Caco-2 (cell line): ENCODE measurements around the gene ID1. TPM values are rescaled to one million over a fixed set of nuclear protein-coding genes. Genes with fewer than 3 reads are reported as not detected.
A peak's percentile ranks its signal among the peaks of the same experiment; 100 is the strongest.

Experiments
- BruUV-seq: library from RNA; stranded (reverse); fragments of 400-500 nt; replicated peaks from 2 replicates; lab custom pipeline; 2021; lab: Mats Ljungman, UMichigan
- CTCF ChIA-PET: fragments of 300-600 bp; sonication (Branson Sonifier 250); formaldehyde crosslinking; loops from one replicate; lab custom pipeline; 2022; ENCODE audit warnings: antibody characterized with exemption; lab: Charles Lee
- POLR2A ChIA-PET: fragments of 300-600 bp; sonication (Branson Sonifier 250); formaldehyde crosslinking; loops from one replicate; lab custom pipeline; 2022; ENCODE audit warnings: antibody characterized with exemption; lab: Charles Lee
- DNase-seq, 2 experiments: peaks; one replicate each; pipeline versions ENCODE4 v3.0.0 to v3.0.0-alpha.2; 2020 to 2022
- H3K27me3 ChIP-seq: replicated peaks from 2 replicates; pipeline ENCODE4 v1.6.0; 2011; ENCODE audit warnings: low read length; ENCODE audit not compliant: control insufficient read depth, insufficient read depth
- H3K36me3 ChIP-seq: 2 replicates; pipeline ENCODE4 v1.5.1; 2011; ENCODE audit warnings: low read length; ENCODE audit not compliant: control insufficient read depth, insufficient read depth
- H3K4me1 ChIP-seq: fragments of 250-450 bp; sonication (Bioruptor Pico); 2 replicates; pipeline ENCODE4 v1.5.1; 2020; ENCODE audit warnings: mild to moderate bottlenecking
- H3K4me3 ChIP-seq: 2 replicates; pipeline ENCODE4 v1.5.1; 2011; ENCODE audit warnings: low read depth, mild to moderate bottlenecking, control low read depth, low read length
- H3K9me3 ChIP-seq: fragments of 250-450 bp; sonication (Bioruptor Pico); 2 replicates; pipeline ENCODE4 v1.5.1; 2020; ENCODE audit warnings: mild to moderate bottlenecking, moderate library complexity
- H3K27ac Mint-ChIP-seq: one replicate; pipeline ENCODE4 v1.8.0; 2022; ENCODE audit warnings: mixed read lengths; ENCODE audit not compliant: unreplicated experiment
- H3K27me3 Mint-ChIP-seq: one replicate; pipeline ENCODE4 v1.8.0; 2022; ENCODE audit warnings: mixed read lengths; ENCODE audit not compliant: insufficient read depth, unreplicated experiment
- H3K36me3 Mint-ChIP-seq: one replicate; pipeline ENCODE4 v1.8.0; 2022; ENCODE audit warnings: mild to moderate bottlenecking, mixed read lengths; ENCODE audit not compliant: insufficient read depth, unreplicated experiment
- H3K4me1 Mint-ChIP-seq: one replicate; pipeline ENCODE4 v1.8.0; 2022; ENCODE audit warnings: low read depth, mixed read lengths; ENCODE audit not compliant: unreplicated experiment
- H3K4me3 Mint-ChIP-seq: one replicate; pipeline ENCODE4 v1.8.0; 2022; ENCODE audit warnings: mild to moderate bottlenecking, moderate library complexity, mixed read lengths; ENCODE audit not compliant: unreplicated experiment
- H3K9me3 Mint-ChIP-seq: one replicate; pipeline ENCODE4 v1.8.0; 2022; ENCODE audit warnings: mixed read lengths; ENCODE audit not compliant: unreplicated experiment
- intact Hi-C: fragments of 100-400 bp; cut with micrococcal nuclease; formaldehyde crosslinking; loops from one replicate; pipeline ENCODE4 v1.10.0; 2022; ENCODE audit not compliant: unreplicated experiment
- total RNA-seq: library from RNA; stranded (reverse); gene quantifications from 2 replicates; pipeline ENCODE4 v1.2.3, GENCODE V29; 2022
- TF ChIP-seq, protein P1 (sequence below), 2 experiments: fragments of 200-600 bp in 1 of 2; IDR thresholded peaks; 1 replicate in 1 of 2; 2 replicates in 1 of 2; pipeline versions ENCODE4 v1.5.1 to v1.8.0; 2011 to 2022; ENCODE audit warnings: antibody characterized with exemption in 1 of 2, control low read depth in 1 of 2, inconsistent platforms in 1 of 2, low read depth in 1 of 2, low read length in 1 of 2, mild to moderate bottlenecking in 1 of 2, moderate library complexity in 1 of 2; ENCODE audit not compliant: insufficient read depth in 1 of 2, severe bottlenecking in 1 of 2, unreplicated experiment in 1 of 2

ID1 gene
- total RNA-seq, 1 experiment from 2014 or later = 163 TPM

- no TSS peak for BruUV-seq
- TF ChIP-seq, protein P1, sequence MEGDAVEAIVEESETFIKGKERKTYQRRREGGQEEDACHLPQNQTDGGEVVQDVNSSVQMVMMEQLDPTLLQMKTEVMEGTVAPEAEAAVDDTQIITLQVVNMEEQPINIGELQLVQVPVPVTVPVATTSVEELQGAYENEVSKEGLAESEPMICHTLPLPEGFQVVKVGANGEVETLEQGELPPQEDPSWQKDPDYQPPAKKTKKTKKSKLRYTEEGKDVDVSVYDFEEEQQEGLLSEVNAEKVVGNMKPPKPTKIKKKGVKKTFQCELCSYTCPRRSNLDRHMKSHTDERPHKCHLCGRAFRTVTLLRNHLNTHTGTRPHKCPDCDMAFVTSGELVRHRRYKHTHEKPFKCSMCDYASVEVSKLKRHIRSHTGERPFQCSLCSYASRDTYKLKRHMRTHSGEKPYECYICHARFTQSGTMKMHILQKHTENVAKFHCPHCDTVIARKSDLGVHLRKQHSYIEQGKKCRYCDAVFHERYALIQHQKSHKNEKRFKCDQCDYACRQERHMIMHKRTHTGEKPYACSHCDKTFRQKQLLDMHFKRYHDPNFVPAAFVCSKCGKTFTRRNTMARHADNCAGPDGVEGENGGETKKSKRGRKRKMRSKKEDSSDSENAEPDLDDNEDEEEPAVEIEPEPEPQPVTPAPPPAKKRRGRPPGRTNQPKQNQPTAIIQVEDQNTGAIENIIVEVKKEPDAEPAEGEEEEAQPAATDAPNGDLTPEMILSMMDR (IDR thresholded peaks at IDR 0.05; ENCODE audit: insufficient read depth in 1 of 2, low read depth in 1 of 2, low read length in 1 of 2, severe bottlenecking in 1 of 2, unreplicated experiment in 1 of 2) = no peak
- Histone ChIP-seq H3K36me3 (peaks cover 8% of the 10 kb centered on the region), H3K4me1 (peaks cover 15% of the 10 kb centered on the region), H3K27me3 (no peaks in the 10 kb centered on the region), H3K9me3 (no peaks in the 10 kb centered on the region), H3K4me3 (no peak overlapping the region)
- H3K4me1 Mint-ChIP-seq = peaks cover 38% of the 10 kb centered on the region
- intact Hi-C loops = loop anchor here (1.0 kb wide), 1 partner anchor 44 kb away; no protein-coding TSS in a partner anchor
- peaks cover 87% of the 10 kb centered on the region for H3K36me3 Mint-ChIP-seq
- H3K4me3 Mint-ChIP-seq = no peak overlapping the region
- CTCF ChIA-PET = interaction anchor here (0.6 to 28.6 kb wide), 11 partner anchors 9 to 179 kb away, joined by 3 to 1708 read pairs (median 6); partner anchors contain the start of gene ID1
- H3K9me3 Mint-ChIP-seq = no peaks in the 10 kb centered on the region
- H3K27me3 Mint-ChIP-seq = no peaks in the 10 kb centered on the region
- peak overlapping the region; percentile 40 for H3K27ac Mint-ChIP-seq
- DNase-seq = no peak
- POLR2A ChIA-PET = interaction anchor here (1.0 to 1.1 kb wide), 2 partner anchors 36 to 44 kb away, joined by 9 to 10 read pairs; partner anchors contain the start of gene ID1
Measured at GRCh38 chr20:31568773-31569162, 36.3 kb upstream of the ID1 start.

GRCh38 chr20:31569163-31570020 lies 35.7 kb upstream of the ID1 start:
- Mint-ChIP-seq H3K4me3 (no peak overlapping the region), H3K27ac (peak overlapping the region; percentile 40), H3K9me3 (no peaks in the 10 kb centered on the region), H3K4me1 (peaks cover 44% of the 10 kb centered on the region), H3K27me3 (no peaks in the 10 kb centered on the region), H3K36me3 (peaks cover 87% of the 10 kb centered on the region)
- H3K9me3 ChIP-seq = no peaks in the 10 kb centered on the region
- intact Hi-C loops = loop anchor here (1.0 kb wide), 1 partner anchor 43 kb away; no protein-coding TSS in a partner anchor
- peaks cover 5% of the 10 kb centered on the region for H3K36me3 ChIP-seq
- DNase-seq = peak; percentile 75 to 89
- H3K4me1 ChIP-seq = peaks cover 20% of the 10 kb centered on the region
- H3K27me3 ChIP-seq = no peaks in the 10 kb centered on the region
- TF ChIP-seq, protein P1 (IDR thresholded peaks at IDR 0.05; ENCODE audit: insufficient read depth in 1 of 2, low read depth in 1 of 2, low read length in 1 of 2, severe bottlenecking in 1 of 2, unreplicated experiment in 1 of 2) = peak; percentile 98 to 99
- POLR2A ChIA-PET = interaction anchor here (0.6 to 1.9 kb wide), 7 partner anchors 35 to 444 kb away, joined by 3 to 10 read pairs (median 6); partner anchors contain the start of gene ID1
- CTCF ChIA-PET = interaction anchor here (0.6 to 28.6 kb wide), 13 partner anchors 9 to 268 kb away, joined by 3 to 1708 read pairs (median 5); partner anchors contain the start of gene ID1
- BruUV-seq = no TSS peak
- no peak overlapping the region for H3K4me3 ChIP-seq

GRCh38 chr20:31570021-31570463 lies 35.0 kb upstream of the ID1 start:
- no peak overlapping the region for H3K4me3 Mint-ChIP-seq
- intact Hi-C loops = no loop called here
- H3K9me3 Mint-ChIP-seq = no peaks in the 10 kb centered on the region
- no TSS peak for BruUV-seq
- DNase-seq = no peak
- TF ChIP-seq, protein P1 (IDR thresholded peaks at IDR 0.05; ENCODE audit: insufficient read depth in 1 of 2, low read depth in 1 of 2, low read length in 1 of 2, severe bottlenecking in 1 of 2, unreplicated experiment in 1 of 2) = no peak
- no peaks in the 10 kb centered on the region for H3K27me3 Mint-ChIP-seq
- H3K9me3 ChIP-seq = no peaks in the 10 kb centered on the region
- peaks cover 44% of the 10 kb centered on the region for H3K4me1 Mint-ChIP-seq
- peaks cover 5% of the 10 kb centered on the region for H3K36me3 ChIP-seq
- H3K4me1 ChIP-seq = peaks cover 24% of the 10 kb centered on the region
- ChIA-PET CTCF (interaction anchor here (0.6 to 28.6 kb wide), 10 partner anchors 10 to 267 kb away, joined by 3 to 1708 read pairs (median 8); partner anchors contain the start of gene ID1), POLR2A (interaction anchor here (0.6 to 1.9 kb wide), 5 partner anchors 35 to 443 kb away, joined by 3 to 9 read pairs (median 6); partner anchors contain the start of gene ID1)
- H3K27ac Mint-ChIP-seq = no peak overlapping the region
- no peak overlapping the region for H3K4me3 ChIP-seq
- H3K36me3 Mint-ChIP-seq = peaks cover 81% of the 10 kb centered on the region
- H3K27me3 ChIP-seq = no peaks in the 10 kb centered on the region
